Activated naive CD8-positive, alpha-beta T cell treated with anti-CD3 and anti-CD28 coated beads, Interleukin-2, amount 10 ng/mL, durations not matched to agents 7 days and 5 days (primary cell): ENCODE measurements around the gene EDARADD. TPM values are rescaled to one million over a fixed set of nuclear protein-coding genes. Genes with fewer than 3 reads are reported as not detected.
"Not testable (repeated sequence)": the region's sequence is repeated elsewhere in the genome, so short reads cannot be mapped to it uniquely, and the experiment has no call there.

ENCODE experiments used
- ATAC-seq: fragments of 150-1000 bp; cut with Tn5 transposase; one replicate; pipeline ENCODE4 v1.10.0; 2021; ENCODE audit warnings: low read depth, moderate library complexity
- POLR2A ChIA-PET: fragments of 350-600 bp; sonication (Branson Sonifier 250); formaldehyde crosslinking; loops from one replicate; lab custom pipeline; 2021; ENCODE audit warnings: antibody characterized with exemption; lab: Charles Lee
- DNase-seq: peaks from one replicate; pipeline ENCODE4 v3.0.0; 2021
- H3K27ac Mint-ChIP-seq: one replicate; pipeline ENCODE4 v1.8.0; 2022; ENCODE audit warnings: mild to moderate bottlenecking, mixed read lengths
- H3K27me3 Mint-ChIP-seq: one replicate; pipeline ENCODE4 v1.8.0; 2022; ENCODE audit warnings: mild to moderate bottlenecking, moderate library complexity, mixed read lengths
- H3K36me3 Mint-ChIP-seq: one replicate; pipeline ENCODE4 v1.8.0; 2021; ENCODE audit warnings: mild to moderate bottlenecking, mixed read lengths
- H3K4me1 Mint-ChIP-seq: one replicate; pipeline ENCODE4 v1.8.0; 2021; ENCODE audit warnings: mixed read lengths
- H3K4me3 Mint-ChIP-seq: one replicate; pipeline ENCODE4 v1.8.0; 2022; ENCODE audit warnings: mild to moderate bottlenecking, moderate library complexity, mixed read lengths
- H3K9me3 Mint-ChIP-seq: one replicate; pipeline ENCODE4 v1.8.0; 2021; ENCODE audit warnings: mixed read lengths
- total RNA-seq, 2 experiments: library from RNA; stranded (reverse); gene quantifications; one replicate each; pipeline ENCODE4 v1.2.3, GENCODE V29; 2021

The EDARADD gene
- 1 to 10 TPM; 3.1 to 3.6 TPM for total RNA-seq

GRCh38 chr1:236393681-236394481 is at the start of gene EDARADD:
TSS of gene EDARADD (plus strand) at chr1:236394286. CDS start at chr1:236394445, 159 bp downstream.
- ATAC-seq, result no peak
- H3K36me3 Mint-ChIP-seq, result no peaks in the 10 kb centered on the region
- peaks cover 17% of the 10 kb centered on the region for H3K4me1 Mint-ChIP-seq

DNA sequence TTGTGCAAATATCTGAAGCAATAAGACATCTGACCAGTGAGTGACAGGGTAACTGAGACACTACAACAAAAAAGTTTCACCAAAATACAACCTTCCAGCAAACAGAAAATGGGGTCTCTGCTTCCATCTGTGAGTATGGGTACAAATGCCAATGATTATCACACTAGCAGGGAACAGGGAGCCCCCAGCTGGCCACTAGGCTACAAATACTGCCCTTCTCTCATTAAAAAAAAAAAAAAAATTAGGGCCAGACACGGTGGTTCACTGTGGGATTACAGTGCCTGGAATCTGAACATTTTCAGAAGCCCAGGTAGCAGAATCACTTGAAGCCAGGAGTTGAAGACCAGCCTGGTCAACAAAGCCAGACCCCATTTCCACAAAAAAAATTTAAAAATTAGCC is 48.4 kb upstream of the EDARADD start:
- DNase-seq (no peak), ATAC-seq (no peak)
- Mint-ChIP-seq H3K4me1 (no peaks in the 10 kb centered on the region), H3K27ac (no peak overlapping the region), H3K9me3 (no peaks in the 10 kb centered on the region), H3K27me3 (peaks cover 16% of the 10 kb centered on the region), H3K4me3 (no peak overlapping the region), H3K36me3 (no peaks in the 10 kb centered on the region)
- POLR2A ChIA-PET, result no interaction called here

More at GRCh38 chr1:236393681-236394481, at the start of gene EDARADD:
- H3K9me3 Mint-ChIP-seq, result no peaks in the 10 kb centered on the region
- peak within 1 kb of the TSS; percentile 83 for H3K4me3 Mint-ChIP-seq
- peaks cover 64% of the 10 kb centered on the region for H3K27me3 Mint-ChIP-seq
- POLR2A ChIA-PET, result interaction anchor here (0.6 kb wide), 1 partner anchor 11 kb away, joined by 3 read pairs; no protein-coding TSS in a partner anchor
- DNase-seq, result no peak
- peak within 1 kb of the TSS; percentile 68 for H3K27ac Mint-ChIP-seq

DNA sequence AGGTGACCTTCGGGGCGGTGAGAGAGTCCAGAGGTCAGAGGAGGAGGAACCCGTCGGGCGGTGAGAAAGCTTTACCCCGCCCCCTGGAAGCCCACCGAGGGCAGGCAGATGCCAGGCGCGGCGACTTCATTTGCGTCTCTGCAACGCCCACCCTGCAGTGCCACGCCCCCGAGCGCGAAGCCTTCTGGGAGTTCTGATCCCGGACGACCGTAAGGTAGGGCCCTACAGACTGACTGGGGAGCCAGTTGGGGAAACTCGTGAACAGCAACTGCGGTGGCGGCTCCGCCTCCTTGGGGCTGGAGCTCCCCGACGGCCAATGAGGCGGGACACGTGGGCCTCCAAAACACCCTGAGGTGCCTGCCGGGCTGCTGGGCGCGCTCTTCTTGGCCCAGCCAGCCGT is 46.0 kb upstream of the EDARADD start:
- no peak for ATAC-seq
- Mint-ChIP-seq H3K4me3 (no peak overlapping the region), H3K4me1 (no peaks in the 10 kb centered on the region), H3K36me3 (no peaks in the 10 kb centered on the region), H3K27ac (no peak overlapping the region), H3K27me3 (peaks cover 19% of the 10 kb centered on the region), H3K9me3 (no peaks in the 10 kb centered on the region)
- no peak for DNase-seq
- POLR2A ChIA-PET, result no interaction called here

DNA sequence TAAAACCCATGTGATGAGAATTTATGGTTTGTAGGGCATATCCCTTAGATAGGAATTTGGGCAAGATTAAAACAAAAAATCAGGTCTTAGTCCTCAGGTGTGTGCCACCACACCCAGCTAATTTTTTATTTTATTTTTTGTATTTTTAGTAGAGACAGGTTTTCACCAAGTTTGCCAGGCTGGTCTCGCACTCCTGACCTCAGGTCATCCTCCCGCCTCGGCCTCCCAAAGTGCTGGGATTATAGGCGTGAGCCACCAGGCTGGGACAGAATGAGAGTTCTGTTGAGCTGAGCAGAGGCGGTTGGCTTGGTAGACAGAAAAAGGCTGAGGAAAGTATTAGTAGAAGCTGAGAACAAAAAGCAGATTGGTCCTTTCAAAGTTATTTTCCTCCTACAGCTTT is 43.8 kb upstream of the EDARADD start:
- DNase-seq (no peak), ATAC-seq (no peak)
- POLR2A ChIA-PET, result no interaction called here
- Mint-ChIP-seq H3K27me3 (peaks cover 21% of the 10 kb centered on the region), H3K36me3 (no peaks in the 10 kb centered on the region), H3K4me1 (no peaks in the 10 kb centered on the region), H3K27ac (no peak overlapping the region), H3K9me3 (no peaks in the 10 kb centered on the region), H3K4me3 (no peak overlapping the region)

- DNase-seq, result no peak
- H3K9me3 Mint-ChIP-seq, result no peaks in the 10 kb centered on the region
- H3K36me3 Mint-ChIP-seq, result no peaks in the 10 kb centered on the region
- ATAC-seq, result no peak
- H3K27ac Mint-ChIP-seq, result no peak overlapping the region
- peaks cover 21% of the 10 kb centered on the region for H3K27me3 Mint-ChIP-seq
- POLR2A ChIA-PET, result no interaction called here
- H3K4me1 Mint-ChIP-seq, result no peaks in the 10 kb centered on the region
- H3K4me3 Mint-ChIP-seq, result no peak overlapping the region
Observed at GRCh38 chr1:236351875-236352573, 42.1 kb upstream of the EDARADD start.

- H3K4me3 Mint-ChIP-seq, DNase-seq, H3K36me3 Mint-ChIP-seq, POLR2A ChIA-PET, H3K27ac Mint-ChIP-seq, H3K9me3 Mint-ChIP-seq, H3K4me1 Mint-ChIP-seq, ATAC-seq: not testable (repeated sequence)
- H3K27me3 Mint-ChIP-seq, result peaks cover 21% of the 10 kb centered on the region
Observed at GRCh38 chr1:236352747-236353146, 41.3 kb upstream of the EDARADD start.

GRCh38 chr1:236353813-236354212 is 40.3 kb upstream of the EDARADD start:
- peaks cover 21% of the 10 kb centered on the region for H3K27me3 Mint-ChIP-seq
- DNase-seq (no peak), ATAC-seq (no peak)
- no peak overlapping the region for H3K27ac Mint-ChIP-seq
- no peaks in the 10 kb centered on the region for H3K4me1 Mint-ChIP-seq
- peaks cover 12% of the 10 kb centered on the region for H3K9me3 Mint-ChIP-seq
- H3K4me3 Mint-ChIP-seq, result no peak overlapping the region
- POLR2A ChIA-PET, result no interaction called here
- no peaks in the 10 kb centered on the region for H3K36me3 Mint-ChIP-seq

DNA sequence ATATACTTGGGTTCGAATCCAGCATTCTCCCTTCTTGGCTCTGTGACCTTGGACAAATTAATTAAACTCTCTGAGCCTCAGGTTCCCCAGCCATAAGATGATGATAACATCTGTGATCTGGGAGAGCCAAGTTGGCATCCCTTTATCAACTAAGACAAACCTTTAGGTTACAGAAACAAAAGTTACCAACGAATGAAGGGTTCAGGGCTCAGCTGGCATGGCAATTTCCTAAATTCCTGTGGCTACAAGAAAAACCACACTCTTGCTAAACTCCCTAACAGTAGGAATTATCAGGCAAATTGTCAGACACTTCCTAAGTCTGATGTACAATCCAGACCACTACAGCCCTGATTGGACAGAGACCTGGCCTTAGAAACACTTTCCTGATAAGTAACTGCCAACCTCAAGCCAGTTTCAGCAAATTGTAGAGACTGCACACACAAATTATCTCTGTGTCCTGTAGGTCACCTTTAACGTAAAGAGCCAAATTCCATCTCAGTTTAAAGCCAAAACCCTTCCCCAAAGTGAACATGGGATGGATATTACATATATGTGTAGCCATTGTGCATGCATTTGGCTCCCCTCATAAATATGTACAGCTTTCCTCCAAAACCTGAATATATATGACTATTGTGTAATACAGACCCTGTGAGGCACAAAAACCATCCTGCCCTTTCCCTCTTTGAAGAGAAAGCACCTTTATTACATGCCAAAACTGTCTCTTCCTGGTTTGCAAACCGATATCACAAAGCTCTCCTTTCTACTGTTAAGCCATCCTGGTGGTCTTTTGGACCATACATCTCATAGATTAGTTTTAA is 39.5 kb upstream of the EDARADD start:
- Mint-ChIP-seq H3K9me3 (peaks cover 12% of the 10 kb centered on the region), H3K27me3 (peaks cover 16% of the 10 kb centered on the region), H3K27ac (no peak overlapping the region), H3K36me3 (no peaks in the 10 kb centered on the region), H3K4me1 (no peaks in the 10 kb centered on the region), H3K4me3 (no peak overlapping the region)
- ATAC-seq, result no peak
- DNase-seq, result no peak
- POLR2A ChIA-PET, result no interaction called here

DNA sequence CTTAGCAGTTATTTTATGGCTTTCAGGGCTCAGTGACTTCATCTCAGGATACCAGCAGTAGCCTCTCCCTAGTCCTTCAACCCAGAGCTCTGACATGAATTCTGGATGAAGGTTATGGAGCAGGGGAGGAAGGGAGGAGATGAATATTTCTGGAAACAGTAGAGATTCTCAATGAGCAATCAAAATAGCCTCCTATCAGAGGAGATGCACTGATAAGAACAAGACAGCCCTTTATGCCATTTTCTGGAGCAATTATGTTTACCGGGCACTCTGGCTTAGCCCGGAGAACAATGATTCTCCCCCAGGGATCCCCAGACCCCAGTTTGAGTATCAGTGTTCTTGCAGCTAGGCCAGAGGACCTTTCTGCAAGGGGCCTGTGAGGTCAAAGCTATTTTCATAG is 37.9 kb upstream of the EDARADD start:
- H3K9me3 Mint-ChIP-seq, result peaks cover 14% of the 10 kb centered on the region
- DNase-seq (no peak), ATAC-seq (no peak)
- H3K27me3 Mint-ChIP-seq, result peaks cover 10% of the 10 kb centered on the region
- no peak overlapping the region for H3K4me3 Mint-ChIP-seq
- H3K4me1 Mint-ChIP-seq, result no peaks in the 10 kb centered on the region
- H3K27ac Mint-ChIP-seq, result no peak overlapping the region
- POLR2A ChIA-PET, result no interaction called here
- no peaks in the 10 kb centered on the region for H3K36me3 Mint-ChIP-seq

- H3K4me1 Mint-ChIP-seq, result no peaks in the 10 kb centered on the region
- peaks cover 14% of the 10 kb centered on the region for H3K9me3 Mint-ChIP-seq
- no peak for ATAC-seq
- DNase-seq, result no peak
- H3K36me3 Mint-ChIP-seq, result no peaks in the 10 kb centered on the region
- no peak overlapping the region for H3K27ac Mint-ChIP-seq
- H3K4me3 Mint-ChIP-seq, result no peak overlapping the region
- POLR2A ChIA-PET, result no interaction called here
- peaks cover 2% of the 10 kb centered on the region for H3K27me3 Mint-ChIP-seq
Observed at GRCh38 chr1:236361909-236362590, 32.0 kb upstream of the EDARADD start.

DNA sequence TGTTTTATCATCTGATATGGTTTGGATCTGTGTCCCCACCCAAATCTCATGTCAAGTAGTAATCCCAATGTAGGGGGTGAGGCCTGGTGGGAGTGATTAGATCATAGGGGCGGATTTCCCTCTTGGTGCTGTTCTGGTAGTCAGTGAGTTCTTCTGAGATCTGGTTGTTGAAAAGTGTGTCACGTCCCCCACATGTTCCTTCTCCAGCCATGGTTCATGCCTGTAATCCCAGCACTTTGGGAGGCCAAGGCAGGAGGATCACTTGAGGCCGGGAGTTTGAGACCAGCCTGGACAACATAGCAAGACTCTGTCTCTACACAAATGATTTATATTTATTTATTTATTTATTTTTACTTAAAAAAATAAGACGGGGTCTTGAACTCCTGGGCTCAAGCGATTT is 30.8 kb upstream of the EDARADD start:
- Mint-ChIP-seq H3K4me1 (no peaks in the 10 kb centered on the region), H3K36me3 (no peaks in the 10 kb centered on the region), H3K27me3 (peaks cover 2% of the 10 kb centered on the region), H3K27ac (no peak overlapping the region), H3K9me3 (peaks cover 7% of the 10 kb centered on the region), H3K4me3 (no peak overlapping the region)
- DNase-seq, result no peak
- POLR2A ChIA-PET, result no interaction called here
- ATAC-seq, result no peak

DNA sequence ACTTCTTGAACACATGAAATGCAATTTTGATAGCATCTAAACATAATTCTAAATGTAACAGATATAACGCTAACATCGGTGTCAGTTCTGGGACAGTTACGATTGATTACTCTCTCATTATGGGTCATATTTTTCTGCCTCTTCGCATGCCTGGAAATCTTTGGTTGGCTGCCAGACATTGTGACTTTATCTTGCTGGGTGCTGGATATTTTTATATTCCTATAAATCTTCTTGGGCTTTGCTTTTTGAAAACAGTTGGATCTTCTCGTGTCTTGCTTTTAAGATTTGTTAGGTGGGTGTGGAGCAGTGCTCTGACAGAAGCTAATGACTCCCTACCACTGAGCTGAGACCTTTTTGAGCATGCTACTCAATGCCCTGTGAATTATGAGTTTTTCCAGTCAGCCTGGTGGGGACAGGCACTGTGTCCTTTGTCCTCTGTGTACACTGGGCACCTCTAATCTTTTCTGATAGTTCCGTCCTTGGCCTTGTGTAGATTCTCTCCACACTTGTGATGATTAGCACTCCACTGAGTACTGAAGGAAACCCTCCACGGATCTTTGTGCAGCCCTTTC is 28.0 kb upstream of the EDARADD start:
- no peak for ATAC-seq
- Mint-ChIP-seq H3K4me3 (no peak overlapping the region), H3K9me3 (no peaks in the 10 kb centered on the region), H3K27ac (no peak overlapping the region), H3K27me3 (peaks cover 5% of the 10 kb centered on the region), H3K36me3 (no peaks in the 10 kb centered on the region), H3K4me1 (no peaks in the 10 kb centered on the region)
- DNase-seq, result no peak
- POLR2A ChIA-PET, result no interaction called here

DNA sequence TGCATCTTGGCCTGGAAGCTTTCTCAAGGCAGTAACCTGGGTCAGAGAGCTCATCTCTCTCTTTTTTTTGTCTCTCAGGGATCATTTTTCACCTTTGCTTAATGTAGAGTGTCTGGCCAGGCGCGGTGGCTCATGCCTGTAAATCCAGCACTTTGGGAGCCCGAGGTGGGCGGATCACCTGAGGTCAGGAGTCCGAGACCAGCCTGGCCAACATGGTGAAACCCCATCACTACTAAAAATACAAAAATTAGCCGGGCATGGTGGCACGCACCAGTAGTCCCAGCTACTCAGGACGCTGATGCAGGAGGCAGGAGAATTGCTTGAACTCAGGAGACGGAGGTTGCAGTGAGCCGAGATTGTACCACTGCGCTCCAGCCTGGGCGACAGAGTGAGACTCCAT is 27.4 kb upstream of the EDARADD start:
- H3K27ac Mint-ChIP-seq, H3K4me1 Mint-ChIP-seq, POLR2A ChIA-PET, H3K9me3 Mint-ChIP-seq, ATAC-seq, H3K4me3 Mint-ChIP-seq, H3K36me3 Mint-ChIP-seq, H3K27me3 Mint-ChIP-seq, DNase-seq: not testable (repeated sequence)
